NCI-H2227 (cell line): ENCODE measurements around the gene ADM5.
A peak's percentile ranks its signal among the peaks of the same experiment; 100 is the strongest.

Experiments
- DNase-seq: peaks from one replicate; lab custom pipeline; 2025; ENCODE audit not compliant: unreplicated experiment; lab: John Stamatoyannopoulos, UW

Gene ADM5, protein sequence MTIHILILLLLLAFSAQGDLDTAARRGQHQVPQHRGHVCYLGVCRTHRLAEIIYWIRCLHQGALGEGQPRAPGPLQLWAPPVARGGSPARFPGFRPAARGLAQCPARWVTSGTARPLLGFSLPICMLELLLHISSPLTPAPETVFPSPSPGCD

DNA sequence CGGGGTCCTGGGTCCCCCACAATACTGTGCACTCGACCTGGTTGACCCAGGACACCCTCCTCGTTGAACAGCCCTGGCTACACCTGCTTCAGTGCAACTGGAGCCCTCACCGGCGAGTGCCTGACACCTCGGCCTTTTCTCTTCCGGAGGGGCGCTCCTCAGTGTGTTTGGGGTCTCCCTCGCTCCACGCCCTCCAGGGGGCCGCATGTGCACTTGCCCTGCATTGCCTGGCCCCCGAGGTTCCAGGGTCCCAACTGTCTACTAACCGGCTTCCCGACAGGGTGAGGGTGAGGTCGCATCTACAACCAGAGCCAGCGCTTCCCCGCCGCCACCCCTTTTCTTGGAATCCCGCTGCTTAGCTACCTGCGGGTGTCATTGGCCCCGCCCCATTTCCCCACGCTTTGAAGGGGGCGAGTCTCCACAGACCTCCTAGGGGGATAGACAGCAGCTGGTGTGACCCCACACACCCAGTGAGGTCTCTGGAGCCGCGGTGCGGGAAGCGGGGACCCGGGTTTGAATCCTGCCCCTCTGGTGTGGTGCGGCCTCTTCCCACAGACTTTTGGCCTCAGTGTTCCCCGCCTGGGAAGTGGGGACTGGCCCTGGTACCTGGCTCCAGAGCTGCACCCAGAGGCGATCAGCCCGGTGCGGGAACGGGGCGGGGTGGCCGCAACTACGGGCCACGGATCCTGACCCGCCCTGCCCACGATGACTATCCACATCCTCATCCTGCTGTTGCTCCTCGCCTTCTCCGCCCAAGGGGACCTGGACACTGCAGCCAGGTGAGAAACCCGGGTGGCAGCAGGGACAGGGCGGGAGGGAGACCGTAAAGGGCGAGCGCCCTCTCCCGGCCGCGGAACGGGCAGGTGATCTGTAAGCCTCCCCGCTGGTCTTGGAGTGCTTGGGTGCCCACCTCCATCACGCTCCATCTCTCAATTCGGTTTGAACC is at the start of gene ADM5:
ADM5 (plus strand) TSS at position 462 of the 946 bp plus-strand sequence; CDS start at position 706, 244 bp downstream.
- peak; percentile 62 for DNase-seq

DNA sequence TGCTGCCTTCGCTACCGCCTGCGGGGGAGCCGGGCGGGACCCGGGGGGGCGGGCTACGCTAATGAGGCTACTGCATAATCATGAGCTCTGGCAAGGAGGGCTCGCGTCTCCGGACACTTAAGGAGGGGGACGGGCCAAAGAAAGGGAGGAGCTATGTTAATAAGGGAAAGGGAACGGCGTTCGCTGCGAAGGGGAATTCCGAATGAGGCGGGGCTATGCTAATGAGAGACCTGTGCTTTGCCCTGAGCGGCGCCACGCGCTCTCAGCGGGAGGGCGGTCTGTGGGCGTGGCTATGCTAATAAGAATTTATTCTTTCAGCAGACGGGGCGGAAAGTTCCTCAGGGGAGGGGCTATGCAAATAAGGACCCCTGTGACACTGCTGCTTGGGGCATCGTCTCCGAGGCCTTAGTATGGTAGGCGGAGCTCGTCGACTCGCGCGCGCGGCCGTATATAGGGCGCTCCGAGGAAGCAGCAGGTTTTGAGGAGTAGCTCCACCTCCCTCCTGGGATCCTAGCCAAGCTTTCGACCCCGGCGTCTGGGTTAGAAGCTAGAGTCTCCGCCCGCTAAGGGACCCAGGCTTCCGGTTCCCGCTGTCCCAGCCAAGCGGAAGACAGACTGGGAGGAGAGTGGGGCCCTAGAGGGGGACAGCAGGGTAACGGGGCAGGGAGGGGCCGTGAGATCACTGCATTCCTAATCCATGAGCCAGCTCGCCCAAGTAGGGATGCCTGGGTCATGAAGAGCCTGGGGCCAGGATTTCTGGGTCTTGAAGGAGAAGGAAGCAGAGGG is 49.1 kb upstream of the ADM5 start, which contains the start of gene RRAS:
RRAS (minus strand) TSS at position 31 of the 786 bp plus-strand sequence. CDS start 45 bp downstream, outside the sequence.
- peak; percentile 98 for DNase-seq

DNA sequence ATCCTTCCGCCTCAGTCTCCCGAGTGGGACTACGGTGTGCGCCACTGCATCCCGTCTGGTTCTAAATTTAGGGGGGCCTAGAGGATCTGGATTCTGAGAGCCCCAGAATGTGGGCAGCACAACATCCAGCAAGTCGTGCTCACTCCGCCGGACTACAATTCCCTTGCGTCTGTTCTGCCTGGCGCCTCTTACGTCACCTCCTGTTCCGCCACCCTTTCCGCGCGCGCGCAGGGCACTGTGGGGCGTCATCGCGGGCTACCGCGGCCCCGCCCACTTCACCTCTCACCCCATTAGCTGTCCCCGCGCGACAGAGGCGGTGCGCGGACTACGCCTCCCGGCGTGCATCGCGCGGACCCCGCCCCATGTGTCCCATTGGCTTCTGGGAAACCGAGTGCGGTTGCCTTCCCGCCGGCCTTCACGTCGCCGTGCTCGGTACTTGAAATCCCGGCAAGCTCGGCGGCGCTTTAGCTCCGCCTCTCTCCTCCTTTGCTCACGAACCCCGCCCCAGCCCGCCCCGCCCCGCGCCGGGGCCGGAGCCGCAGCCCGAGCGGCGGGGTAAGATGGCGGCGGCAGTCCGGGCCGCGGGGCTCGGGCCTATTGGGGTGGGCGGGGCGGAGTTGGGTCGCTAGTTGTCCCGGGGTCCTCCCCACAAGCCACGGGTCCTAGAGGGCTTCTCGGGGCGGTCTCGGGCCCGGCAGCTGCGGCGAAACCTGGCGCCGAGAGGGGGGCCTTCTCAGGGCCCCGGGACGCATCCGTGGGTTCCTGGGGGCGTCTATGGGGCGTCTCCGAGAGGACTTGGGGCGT is 47.5 kb upstream of the ADM5 start, which contains the start of gene SCAF1:
SCAF1 (plus strand) TSS at position 522 of the 804 bp plus-strand sequence. CDS start 2,818 bp downstream, outside the sequence.
- peak; percentile 98 for DNase-seq

DNA sequence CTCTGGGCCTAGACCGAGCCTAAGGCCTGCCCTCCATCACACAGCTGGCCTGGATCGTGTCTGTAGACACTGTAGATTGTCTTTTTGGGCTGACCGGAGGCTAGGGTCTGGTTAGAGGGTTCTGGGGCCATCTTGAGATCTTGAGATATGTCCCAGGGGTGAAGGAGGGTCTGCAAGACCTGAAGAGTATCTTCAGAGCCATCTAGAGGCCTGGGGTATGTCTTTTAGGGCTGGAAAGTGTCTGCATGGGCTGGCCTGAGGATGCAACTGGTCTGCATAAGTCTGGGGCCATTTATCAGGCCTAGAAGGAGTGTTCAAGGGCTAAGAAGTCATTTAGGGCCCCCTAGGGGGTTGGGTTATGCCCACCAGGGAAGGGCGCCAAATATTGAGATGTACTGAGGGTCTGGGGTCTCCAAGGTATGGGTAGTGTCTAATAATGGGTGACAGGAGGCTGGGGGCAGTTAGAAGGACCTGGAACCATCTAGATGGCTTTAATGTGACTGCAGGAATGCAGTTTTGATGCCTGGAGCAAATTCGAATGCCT is 46.8 kb upstream of the ADM5 start:
- peak; percentile 57 for DNase-seq

DNA sequence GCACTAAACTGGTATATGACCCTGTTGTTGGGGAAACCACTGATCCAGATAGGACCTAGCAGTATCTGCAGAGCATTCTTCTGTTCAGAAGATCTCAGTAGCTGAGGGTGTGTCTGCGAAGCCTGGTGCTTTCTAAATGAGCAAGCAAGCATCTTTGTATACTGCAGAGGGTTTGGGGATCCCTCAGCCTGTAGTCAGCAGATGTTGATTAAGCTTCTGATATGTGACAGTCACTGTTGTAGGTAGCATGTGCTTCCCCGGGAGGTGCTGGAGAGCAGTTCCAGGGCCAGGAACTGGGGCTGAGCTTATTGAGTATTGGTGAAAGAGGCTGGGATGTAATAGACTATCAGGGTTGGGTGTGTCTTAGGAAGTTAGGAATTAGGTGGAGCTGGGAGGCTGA is 45.9 kb upstream of the ADM5 start:
- no peak for DNase-seq

DNA sequence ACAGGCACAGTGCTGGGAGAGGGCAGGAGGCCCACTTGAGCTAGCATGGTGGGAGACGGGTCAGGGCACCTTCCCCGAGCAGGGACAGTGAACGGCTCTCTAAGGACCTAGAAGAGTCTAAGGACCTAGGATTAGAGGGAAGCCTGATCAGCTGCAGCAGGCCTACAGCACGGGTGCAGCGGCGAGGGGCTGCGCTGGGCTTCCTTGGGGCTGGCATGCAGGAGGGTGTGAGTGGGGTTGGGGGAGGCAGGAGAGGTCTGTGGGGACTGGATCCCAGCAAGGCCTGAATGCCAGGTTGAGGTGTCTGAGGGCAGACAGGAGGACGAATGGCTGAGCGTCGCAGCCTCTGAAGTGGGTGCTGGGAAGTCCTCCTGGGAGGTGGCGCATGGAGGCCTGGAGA is 43.8 kb upstream of the ADM5 start:
- DNase-seq = no peak

DNA sequence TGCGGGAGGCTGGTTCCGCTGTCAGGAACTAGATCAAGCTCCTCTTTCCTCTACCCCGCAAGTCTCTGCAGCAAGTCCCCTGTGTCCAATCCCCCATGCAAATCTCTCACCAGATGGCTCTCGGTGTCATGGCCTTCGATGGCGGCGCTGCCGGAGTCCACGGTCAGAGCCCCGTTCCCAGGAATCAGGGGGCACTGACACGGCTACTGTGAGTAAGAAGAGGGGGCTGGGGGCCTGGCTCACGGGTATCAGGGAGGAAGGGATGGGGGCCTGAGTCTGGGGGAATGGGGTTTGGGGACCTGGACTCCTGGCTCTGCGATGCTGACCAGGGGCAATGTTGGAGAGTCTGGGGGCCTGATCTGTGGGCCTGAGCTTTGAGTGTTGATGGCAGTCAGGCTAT is 43.4 kb upstream of the ADM5 start:
- DNase-seq = no peak

DNA sequence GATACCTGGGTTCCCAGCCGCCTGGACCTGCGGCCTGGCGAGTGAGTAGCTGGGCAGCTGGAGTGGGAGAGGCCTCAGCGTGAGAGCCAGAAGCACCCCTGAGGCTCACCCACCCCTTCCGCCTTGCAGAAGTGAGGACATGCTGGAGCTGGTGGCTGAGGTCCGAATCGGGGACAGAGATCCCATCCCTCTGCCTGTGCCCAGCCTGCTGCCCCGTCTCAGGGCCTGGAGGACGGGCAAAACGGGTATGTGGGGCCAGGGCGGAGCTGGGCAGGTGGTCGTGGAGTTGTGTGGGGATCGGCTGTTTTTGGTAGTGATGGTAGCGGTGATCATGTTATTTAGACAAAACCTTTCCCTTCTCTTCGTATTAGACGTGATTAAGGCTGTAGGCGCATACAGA is 42.8 kb upstream of the ADM5 start:
- DNase-seq = no peak

DNA sequence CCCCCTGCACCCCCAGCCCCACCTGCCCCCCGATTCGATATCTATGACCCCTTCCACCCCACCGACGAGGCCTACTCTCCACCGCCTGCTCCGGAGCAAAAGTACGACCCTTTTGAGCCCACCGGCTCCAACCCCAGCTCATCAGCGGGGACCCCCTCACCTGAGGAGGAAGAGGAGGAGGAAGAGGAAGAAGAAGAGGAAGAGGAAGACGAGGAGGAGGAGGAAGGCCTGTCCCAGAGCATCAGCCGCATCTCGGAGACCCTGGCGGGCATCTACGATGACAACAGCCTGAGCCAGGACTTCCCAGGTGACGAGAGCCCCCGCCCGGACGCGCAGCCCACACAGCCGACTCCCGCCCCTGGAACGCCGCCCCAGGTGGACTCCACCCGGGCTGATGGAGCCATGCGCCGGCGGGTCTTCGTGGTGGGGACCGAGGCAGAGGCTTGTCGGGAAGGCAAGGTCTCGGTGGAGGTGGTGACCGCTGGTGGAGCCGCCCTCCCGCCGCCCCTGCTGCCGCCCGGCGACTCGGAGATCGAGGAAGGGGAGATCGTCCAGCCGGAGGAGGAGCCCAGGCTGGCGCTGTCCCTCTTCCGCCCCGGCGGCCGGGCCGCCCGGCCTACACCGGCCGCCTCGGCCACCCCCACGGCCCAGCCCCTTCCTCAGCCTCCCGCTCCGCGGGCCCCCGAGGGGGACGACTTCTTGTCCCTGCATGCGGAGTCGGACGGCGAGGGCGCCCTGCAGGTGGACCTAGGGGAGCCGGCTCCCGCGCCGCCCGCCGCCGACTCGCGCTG is 38.2 kb upstream of the ADM5 start:
- DNase-seq = no peak

DNA sequence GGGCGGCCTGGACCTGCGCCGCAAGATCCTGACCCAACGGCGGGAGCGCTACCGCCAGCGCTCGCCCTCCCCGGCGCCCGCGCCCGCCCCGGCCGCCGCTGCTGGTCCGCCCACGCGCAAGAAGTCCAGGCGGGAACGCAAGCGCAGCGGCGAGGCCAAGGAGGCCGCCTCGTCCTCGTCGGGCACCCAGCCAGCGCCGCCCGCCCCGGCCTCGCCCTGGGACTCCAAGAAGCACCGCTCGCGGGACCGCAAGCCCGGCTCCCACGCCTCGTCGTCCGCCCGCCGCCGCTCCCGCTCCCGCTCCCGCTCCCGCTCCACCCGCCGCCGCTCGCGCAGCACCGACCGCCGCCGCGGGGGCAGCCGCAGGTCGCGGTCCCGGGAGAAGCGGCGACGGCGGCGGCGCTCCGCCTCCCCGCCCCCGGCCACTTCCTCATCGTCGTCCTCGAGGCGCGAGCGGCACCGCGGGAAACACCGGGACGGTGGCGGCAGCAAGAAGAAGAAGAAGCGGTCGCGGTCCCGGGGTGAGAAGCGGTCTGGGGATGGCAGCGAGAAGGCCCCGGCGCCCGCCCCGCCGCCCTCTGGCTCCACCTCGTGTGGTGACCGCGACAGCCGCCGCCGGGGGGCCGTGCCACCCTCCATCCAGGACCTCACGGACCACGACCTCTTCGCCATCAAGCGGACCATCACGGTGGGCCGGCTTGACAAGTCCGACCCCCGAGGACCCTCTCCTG is 37.4 kb upstream of the ADM5 start:
- DNase-seq = no peak

DNA sequence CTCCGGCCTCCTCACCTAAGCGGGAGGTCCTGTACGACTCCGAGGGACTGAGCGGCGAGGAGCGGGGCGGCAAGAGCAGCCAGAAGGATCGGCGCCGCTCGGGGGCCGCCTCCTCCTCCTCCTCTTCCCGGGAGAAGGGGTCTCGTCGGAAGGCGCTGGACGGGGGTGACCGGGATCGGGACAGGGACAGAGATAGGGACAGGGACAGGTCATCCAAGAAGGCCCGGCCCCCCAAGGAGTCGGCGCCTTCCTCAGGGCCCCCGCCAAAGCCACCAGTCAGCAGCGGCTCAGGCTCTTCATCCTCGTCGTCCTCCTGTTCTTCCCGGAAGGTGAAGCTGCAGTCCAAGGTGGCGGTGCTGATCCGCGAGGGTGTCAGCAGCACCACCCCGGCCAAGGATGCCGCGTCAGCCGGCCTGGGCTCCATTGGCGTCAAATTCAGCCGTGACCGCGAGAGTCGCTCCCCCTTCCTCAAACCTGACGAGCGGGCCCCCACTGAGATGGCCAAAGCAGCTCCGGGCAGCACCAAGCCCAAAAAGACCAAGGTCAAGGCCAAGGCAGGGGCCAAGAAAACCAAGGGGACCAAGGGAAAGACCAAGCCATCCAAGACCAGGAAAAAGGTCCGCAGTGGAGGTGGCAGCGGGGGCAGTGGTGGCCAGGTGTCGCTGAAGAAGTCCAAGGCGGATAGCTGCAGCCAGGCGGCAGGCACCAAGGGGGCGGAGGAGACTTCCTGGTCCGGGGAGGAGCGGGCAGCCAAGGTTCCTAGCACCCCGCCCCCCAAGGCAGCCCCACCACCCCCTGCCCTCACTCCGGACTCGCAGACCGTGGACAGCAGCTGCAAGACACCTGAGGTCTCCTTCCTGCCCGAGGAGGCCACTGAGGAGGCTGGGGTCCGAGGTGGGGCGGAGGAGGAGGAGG is 36.6 kb upstream of the ADM5 start:
- no peak for DNase-seq

DNA sequence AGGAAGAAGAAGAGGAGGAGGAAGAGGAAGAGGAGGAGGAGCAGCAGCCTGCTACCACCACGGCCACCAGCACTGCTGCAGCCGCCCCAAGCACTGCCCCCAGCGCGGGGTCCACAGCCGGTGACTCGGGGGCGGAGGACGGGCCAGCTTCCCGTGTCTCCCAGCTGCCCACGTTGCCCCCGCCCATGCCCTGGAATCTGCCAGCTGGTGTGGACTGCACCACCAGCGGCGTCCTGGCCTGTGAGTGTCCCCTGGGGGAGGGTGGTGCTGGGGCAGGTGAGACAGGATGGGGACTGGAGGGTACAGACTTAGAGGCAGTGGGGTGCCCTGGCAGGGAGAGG is 36.0 kb upstream of the ADM5 start:
- DNase-seq = no peak

DNA sequence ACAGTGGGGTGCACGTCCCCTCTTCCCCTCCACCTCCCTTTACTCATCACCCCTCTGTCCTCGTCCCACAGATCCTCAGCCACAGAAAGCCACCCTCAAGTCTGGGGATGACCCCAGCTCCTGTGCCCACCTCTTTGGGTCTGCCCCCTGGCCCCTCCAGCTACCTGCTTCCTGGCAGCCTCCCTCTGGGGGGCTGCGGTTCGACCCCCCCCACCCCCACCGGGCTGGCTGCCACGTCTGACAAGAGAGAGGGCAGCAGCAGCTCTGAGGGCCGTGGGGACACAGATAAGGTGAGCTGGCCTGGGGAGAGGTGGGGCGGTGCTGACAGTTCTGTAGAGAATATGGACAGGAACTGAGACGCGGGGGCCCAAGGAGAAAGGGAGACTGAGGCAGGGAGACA is 34.8 kb upstream of the ADM5 start:
- DNase-seq = no peak

DNA sequence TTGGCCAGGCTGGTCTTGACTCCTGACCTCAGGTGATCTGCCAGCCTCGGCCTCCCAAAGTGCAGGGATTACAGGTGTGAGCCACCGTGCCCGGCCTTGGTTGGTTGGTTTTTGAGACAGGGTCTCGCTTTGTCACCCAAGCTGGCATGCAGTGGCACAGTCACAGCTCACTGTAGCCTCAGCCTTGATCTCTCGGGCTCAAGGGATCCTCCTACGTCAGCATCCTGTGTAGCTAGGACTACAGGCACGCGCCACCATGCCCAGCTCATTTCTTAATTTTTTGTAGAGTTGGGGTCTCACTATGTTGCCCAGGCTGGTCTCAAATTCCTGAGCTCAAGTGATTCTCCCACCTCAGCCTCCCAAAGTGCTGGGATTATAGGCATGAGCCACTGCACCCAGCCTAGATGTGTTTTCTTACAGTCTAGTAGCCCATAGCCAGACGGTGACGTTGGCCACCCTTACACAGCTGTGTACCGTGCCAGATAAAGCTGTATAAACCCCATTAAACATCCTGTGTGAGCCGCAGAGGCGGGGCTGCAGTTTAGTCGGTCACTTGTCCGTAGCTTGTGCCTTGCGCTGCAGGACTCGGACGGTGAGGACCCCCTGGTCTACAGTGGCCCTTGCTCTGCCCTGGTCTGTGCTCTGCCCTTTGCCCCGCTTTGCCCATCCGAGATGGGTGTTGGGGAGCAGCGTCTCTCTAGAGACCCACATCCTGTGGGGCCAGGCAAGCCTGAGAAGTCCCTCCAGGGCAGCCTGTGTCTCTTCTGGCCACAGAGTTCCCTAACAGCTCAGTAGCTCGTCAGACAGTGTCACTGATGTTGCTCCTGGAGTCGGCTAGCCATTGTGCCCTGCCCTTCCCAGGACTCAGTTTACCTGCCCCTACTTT is 33.6 kb upstream of the ADM5 start:
- no peak for DNase-seq

DNA sequence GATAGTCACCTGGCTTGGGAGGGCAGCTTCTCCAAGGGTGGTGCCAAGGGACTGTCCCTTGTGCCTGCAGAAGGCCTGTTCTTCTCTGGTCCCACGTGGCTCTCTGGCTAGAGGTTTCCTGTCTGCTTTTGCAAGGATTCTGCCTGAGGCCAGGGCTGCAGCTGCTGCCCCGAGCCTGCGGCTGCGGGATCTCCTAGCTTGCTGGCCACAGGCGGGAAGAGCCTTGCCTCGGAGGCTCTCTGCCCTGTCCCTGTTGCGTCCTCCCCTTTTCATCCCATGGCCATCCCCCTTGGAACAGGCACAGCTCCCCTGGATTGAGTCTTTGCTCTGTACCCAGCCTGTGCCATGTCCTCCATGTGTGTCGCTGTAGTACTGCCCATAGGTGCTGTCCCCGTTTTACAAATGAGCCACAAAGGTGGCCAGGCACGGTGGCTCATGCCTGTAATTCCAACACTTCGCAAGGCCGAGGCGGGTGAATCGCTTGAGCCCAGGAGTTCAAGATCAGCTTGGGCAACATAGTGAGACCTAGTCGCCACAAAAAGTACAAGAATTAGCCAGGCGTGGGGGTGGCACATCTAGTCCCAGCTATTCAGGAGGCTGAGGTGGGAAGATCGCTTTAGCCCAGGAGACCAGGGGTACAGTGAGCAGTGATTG is 32.8 kb upstream of the ADM5 start:
- no peak for DNase-seq

DNA sequence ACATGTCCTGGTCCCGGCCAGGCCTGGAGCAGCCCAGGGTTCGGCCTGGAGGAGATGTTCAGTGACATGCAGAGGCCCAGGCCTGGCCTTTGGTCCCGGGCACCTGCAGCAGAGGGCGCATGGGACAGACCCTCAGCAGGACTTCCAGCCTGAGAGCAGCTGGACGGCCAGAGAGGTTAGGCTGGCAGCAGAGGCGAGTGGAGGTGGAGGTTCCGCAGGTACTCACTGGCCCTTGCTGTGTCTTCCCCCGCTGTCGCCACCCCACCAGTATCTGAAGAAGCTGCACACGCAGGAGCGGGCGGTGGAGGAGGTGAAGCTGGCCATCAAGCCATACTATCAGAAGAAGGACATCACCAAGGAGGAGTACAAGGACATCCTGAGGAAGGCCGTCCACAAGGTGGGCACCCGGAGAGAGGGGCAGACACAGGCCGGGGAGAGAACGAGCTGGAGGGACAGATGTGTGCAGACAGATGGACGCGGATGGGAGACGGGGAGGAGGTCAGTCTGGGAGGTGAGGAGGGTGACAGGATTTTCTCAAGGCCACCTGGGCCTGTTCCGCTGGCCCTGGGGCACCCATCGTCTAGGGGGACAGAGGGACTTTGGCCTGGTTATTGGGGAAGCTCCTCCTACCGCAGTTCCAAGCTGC is 31.8 kb upstream of the ADM5 start:
- DNase-seq = no peak
